GM18870 (cell line): Measurements from ENCODE around the gene LRRC49.

Experiments used
- ATAC-seq: cut with Tn5 transposase; IDR thresholded peaks from one replicate; pipeline ENCODE4 v1.9.1; 2021; ENCODE audit warnings: moderate library complexity; ENCODE audit not compliant: unreplicated experiment

LRRC49 gene

GRCh38 chr15:71049706-71050422 is 157.2 kb downstream of the LRRC49 start:
- ATAC-seq: no peak

GRCh38 chr15:71050461-71050860 is 157.8 kb downstream of the LRRC49 start:
- no peak for ATAC-seq

GRCh38 chr15:71051539-71051938 is 158.9 kb downstream of the LRRC49 start:
- ATAC-seq: no peak

- ATAC-seq: no peak
Observed at GRCh38 chr15:71052356-71052755, 159.7 kb downstream of the LRRC49 start.

GRCh38 chr15:71054286-71054952 is 161.8 kb downstream of the LRRC49 start:
- no peak for ATAC-seq

GRCh38 chr15:71055461-71055860 is 162.8 kb downstream of the LRRC49 start:
- no peak for ATAC-seq

GRCh38 chr15:71056111-71056510 is 163.5 kb downstream of the LRRC49 start:
- ATAC-seq: no peak

- no peak for ATAC-seq
Observed at GRCh38 chr15:71057143-71057542, 164.5 kb downstream of the LRRC49 start.

GRCh38 chr15:71057581-71057980 is 165.0 kb downstream of the LRRC49 start:
- ATAC-seq: no peak

- ATAC-seq: no peak
Observed at GRCh38 chr15:71060983-71061382, 168.4 kb downstream of the LRRC49 start.

- ATAC-seq: no peak
Observed at GRCh38 chr15:71066983-71067382, 174.4 kb downstream of the LRRC49 start.

GRCh38 chr15:71069693-71070092 is 177.1 kb downstream of the LRRC49 start:
- ATAC-seq: no peak

- no peak for ATAC-seq
Observed at GRCh38 chr15:71071529-71071928, 178.9 kb downstream of the LRRC49 start.

- no peak for ATAC-seq
Observed at GRCh38 chr15:71072423-71072822, 179.8 kb downstream of the LRRC49 start.

GRCh38 chr15:71078506-71079207 is 186.0 kb downstream of the LRRC49 start:
- no peak for ATAC-seq

- no peak for ATAC-seq
Observed at GRCh38 chr15:71079208-71080044, 186.8 kb downstream of the LRRC49 start.

- no peak for ATAC-seq
Observed at GRCh38 chr15:71080166-71080565, 187.5 kb downstream of the LRRC49 start.

- ATAC-seq: no peak
Observed at GRCh38 chr15:71080705-71081104, 188.1 kb downstream of the LRRC49 start.

- ATAC-seq: no peak
Observed at GRCh38 chr15:71082803-71083202, 190.2 kb downstream of the LRRC49 start.

GRCh38 chr15:71083349-71083748 is 190.7 kb downstream of the LRRC49 start:
- no peak for ATAC-seq

GRCh38 chr15:71084264-71084663 is 191.6 kb downstream of the LRRC49 start:
- no peak for ATAC-seq
